Measurements from ENCODE around the gene DEXI. TPM values are rescaled to one million over a fixed set of nuclear protein-coding genes. Genes with fewer than 3 reads are reported as not detected.

Gene DEXI
- total and polyA plus RNA-seq, 2 of the 4 experiments (the other 2 are of a cell fraction), result 43.7 to 63.6 TPM

DNA sequence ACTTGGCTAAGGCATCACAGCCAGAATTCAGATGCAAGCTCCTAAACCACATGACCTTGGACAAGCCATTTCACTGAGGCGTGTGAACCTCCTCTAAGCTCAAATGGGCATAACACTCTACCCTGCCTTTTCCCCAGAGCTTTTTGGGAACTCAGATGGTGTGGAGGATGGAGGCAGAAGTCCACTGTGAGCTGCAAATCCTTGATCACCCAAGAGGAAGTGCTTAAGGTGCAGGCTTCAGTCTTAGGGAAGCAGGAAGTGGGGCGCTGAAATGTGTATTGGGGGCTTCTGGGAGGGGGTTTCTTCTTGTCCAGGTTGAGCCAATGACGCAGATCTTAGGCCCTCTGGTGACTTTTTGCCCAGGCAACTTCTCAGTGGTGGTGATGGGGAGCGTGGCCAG lies 52.4 kb downstream of the DEXI start:
- Histone ChIP-seq H2AK5ac (ENCODE audit: low read depth, low read length) (no peak overlapping the region), H3K23ac (ENCODE audit: low read depth, low read length) (no peak overlapping the region), H3K14ac (replicated peaks; ENCODE audit: low read depth, low read length) (no peak overlapping the region), H3K4me2 (ENCODE audit: low read depth, low read length) (no peak overlapping the region), H4K5ac (ENCODE audit: low read depth, low read length) (no peak overlapping the region), H3K36me3 (ENCODE audit: control insufficient read depth, insufficient read depth, low read length) (no peaks in the 10 kb centered on the region), H3K9me3 (ENCODE audit: control insufficient read depth, insufficient read depth, low read length) (no peaks in the 10 kb centered on the region), H2BK120ac (ENCODE audit: low read depth, low read length) (no peak overlapping the region), H3K4me3 (ENCODE audit: insufficient read depth, low read depth, low read length) (no peak overlapping the region), H3K79me1 (ENCODE audit: low read depth in 1 of 2, low read length in 2 of 2) (no peaks in the 10 kb centered on the region), H3K4me1 (ENCODE audit: control insufficient read depth, insufficient read depth, low read length) (no peaks in the 10 kb centered on the region), H4K8ac (ENCODE audit: low read depth in 2 of 2, low read length in 2 of 2) (no peak overlapping the region), H3K27ac (ENCODE audit: insufficient read depth, low read length) (no peak overlapping the region), H3K4ac (ENCODE audit: low read depth, low read length) (no peak overlapping the region), H3K27me3 (ENCODE audit: control insufficient read depth, insufficient read depth, low read length) (peaks cover 18% of the 10 kb centered on the region), H3K18ac (ENCODE audit: low read depth, low read length) (no peak overlapping the region), H2AFZ (replicated peaks; ENCODE audit: low read length, poor library complexity) (no peak overlapping the region), H2BK15ac (ENCODE audit: low read depth, low read length) (no peak overlapping the region), H2BK5ac (ENCODE audit: low read depth, low read length, poor library complexity, severe bottlenecking) (no peak overlapping the region), H2BK20ac (ENCODE audit: low read depth, low read length) (no peak overlapping the region), H3K56ac (ENCODE audit: extremely low read depth, insufficient read depth, low read length) (no peak overlapping the region), H3K9ac (ENCODE audit: low read depth, low read length) (no peak overlapping the region), H4K20me1 (ENCODE audit: insufficient read depth, low read length) (no peaks in the 10 kb centered on the region), H3K9me1 (ENCODE audit: insufficient read depth, low read length) (no peaks in the 10 kb centered on the region), H4K91ac (ENCODE audit: insufficient read depth, low read depth, low read length) (no peak overlapping the region), H2AK9ac (replicated peaks; ENCODE audit: low read depth, low read length, poor library complexity) (no peak overlapping the region)
- ChIA-PET POLR2A (ENCODE audit: unreplicated experiment) (no interaction called here), CTCF (no interaction called here)
- TF ChIP-seq RAD21 (IDR thresholded peaks at IDR 0.05; ENCODE audit: low read length) (no peak), CEBPB (IDR thresholded peaks at IDR 0.05; ENCODE audit: low read depth, low read length) (no peak), SMC3 (IDR thresholded peaks at IDR 0.05; ENCODE audit: low read depth, low read length) (no peak), RCOR1 (IDR thresholded peaks at IDR 0.05; ENCODE audit: insufficient replicate concordance, low read length) (no peak)
- TF ChIP-seq, protein P1, sequence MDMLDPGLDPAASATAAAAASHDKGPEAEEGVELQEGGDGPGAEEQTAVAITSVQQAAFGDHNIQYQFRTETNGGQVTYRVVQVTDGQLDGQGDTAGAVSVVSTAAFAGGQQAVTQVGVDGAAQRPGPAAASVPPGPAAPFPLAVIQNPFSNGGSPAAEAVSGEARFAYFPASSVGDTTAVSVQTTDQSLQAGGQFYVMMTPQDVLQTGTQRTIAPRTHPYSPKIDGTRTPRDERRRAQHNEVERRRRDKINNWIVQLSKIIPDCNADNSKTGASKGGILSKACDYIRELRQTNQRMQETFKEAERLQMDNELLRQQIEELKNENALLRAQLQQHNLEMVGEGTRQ (IDR thresholded peaks at IDR 0.05; ENCODE audit: low read depth, low read length), result no peak
- TF ChIP-seq, protein P2, sequence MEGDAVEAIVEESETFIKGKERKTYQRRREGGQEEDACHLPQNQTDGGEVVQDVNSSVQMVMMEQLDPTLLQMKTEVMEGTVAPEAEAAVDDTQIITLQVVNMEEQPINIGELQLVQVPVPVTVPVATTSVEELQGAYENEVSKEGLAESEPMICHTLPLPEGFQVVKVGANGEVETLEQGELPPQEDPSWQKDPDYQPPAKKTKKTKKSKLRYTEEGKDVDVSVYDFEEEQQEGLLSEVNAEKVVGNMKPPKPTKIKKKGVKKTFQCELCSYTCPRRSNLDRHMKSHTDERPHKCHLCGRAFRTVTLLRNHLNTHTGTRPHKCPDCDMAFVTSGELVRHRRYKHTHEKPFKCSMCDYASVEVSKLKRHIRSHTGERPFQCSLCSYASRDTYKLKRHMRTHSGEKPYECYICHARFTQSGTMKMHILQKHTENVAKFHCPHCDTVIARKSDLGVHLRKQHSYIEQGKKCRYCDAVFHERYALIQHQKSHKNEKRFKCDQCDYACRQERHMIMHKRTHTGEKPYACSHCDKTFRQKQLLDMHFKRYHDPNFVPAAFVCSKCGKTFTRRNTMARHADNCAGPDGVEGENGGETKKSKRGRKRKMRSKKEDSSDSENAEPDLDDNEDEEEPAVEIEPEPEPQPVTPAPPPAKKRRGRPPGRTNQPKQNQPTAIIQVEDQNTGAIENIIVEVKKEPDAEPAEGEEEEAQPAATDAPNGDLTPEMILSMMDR (conservative IDR thresholded peaks at IDR 0.05; ENCODE audit: low read depth, low read length), result no peak
- intact Hi-C loops (cut with micrococcal nuclease) (no loop called here), in situ Hi-C loops (cut with MboI; ENCODE audit: low sequenced_read_pairs) (no loop called here), dilution Hi-C loops (cut with HindIII; ENCODE audit: low sequenced_read_pairs, unreplicated experiment) (no loop called here)
- no peak for ATAC-seq (ENCODE audit: low read depth)
- no TSS peak for BruUV-seq (replicated peaks)
- 100% methylated on average over 1 of the region's 4 CpGs; no CpG with 5 or more reads in 1 of the 2 experiments for WGBS, 2 experiments (ENCODE audit: extremely low coverage in 2 of 2, insufficient read length in 1 of 2)
- DNase-seq, result no peak
